Liver (tissue), 3 donors: ENCODE measurements around the gene GOLGA6L9.
"Not testable (repeated sequence)": the region's sequence is repeated elsewhere in the genome, so short reads cannot be mapped to it uniquely, and the experiment has no call there.

Experiments
- CTCF ChIP-seq: fragments of 150-350 bp; IDR thresholded peaks from 2 replicates; pipeline ENCODE4 v1.5.1; 2017; ENCODE audit warnings: improper control_type of control experiment, low read depth, low read length; ENCODE audit not compliant: missing input control
- RAD21 ChIP-seq, 2 donors: IDR thresholded peaks; 2 replicates each; pipeline ENCODE4 v1.6.1; 2016; ENCODE audit warnings: antibody characterized with exemption in 2 of 2, mild to moderate bottlenecking in 2 of 2
- donor health status: healthy.
- donor health status: healthy.

- TF ChIP-seq CTCF; RAD21 (IDR thresholded peaks at IDR 0.05): not testable (repeated sequence)
These were observed 18.0 kb upstream of the GOLGA6L9 start for GRCh38 chr15:82411595-82411994.
